NCI-H446 treated with DMSO at 0.1 percent for 48 hours (cell line): ENCODE measurements around the gene FAM53B.

Experiments
- DNase-seq: peaks from one replicate; lab custom pipeline; 2025; lab: John Stamatoyannopoulos, UW

Gene FAM53B

DNA sequence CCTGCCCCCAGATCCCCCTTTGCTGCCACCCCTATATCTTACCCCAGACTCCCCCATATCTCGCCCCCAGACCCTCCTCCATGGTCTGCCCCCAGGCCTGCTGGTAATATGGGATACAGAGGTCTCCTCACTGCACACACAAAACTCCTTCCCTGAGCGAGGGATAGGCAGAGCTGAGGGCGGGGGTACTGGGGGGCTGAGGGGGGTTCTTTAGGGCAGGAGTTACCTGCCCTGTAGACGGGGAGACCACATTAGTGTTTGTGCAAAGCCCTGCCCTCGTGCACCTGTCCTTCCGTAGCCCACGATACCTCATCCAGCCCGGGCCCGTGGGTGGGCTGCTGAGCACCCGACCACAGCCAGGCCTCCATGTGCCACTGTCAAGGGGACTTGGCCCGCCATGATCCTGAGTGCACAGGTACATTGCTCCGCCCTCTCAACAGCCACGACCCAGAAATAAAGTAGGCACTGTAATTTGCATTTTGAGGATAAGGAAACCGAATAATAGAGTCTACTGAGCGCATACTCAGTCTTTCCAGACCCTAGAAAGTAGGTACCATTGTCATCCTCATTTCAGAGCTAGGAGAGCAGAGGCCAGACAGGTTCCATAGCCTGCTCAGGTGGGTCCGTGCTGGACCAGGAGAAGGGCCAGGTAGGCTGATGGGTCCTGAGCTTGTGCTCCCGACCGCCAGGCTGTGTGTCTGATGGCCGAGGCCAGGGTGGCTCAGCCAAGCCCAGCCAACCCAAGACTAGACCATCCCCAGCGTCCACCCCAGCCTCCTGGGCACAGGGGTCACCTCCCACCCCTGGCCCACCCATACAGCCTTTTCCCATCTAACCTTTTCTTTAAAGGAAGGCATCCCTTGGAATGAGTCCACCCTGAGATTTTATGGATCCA lies 167.4 kb downstream of the FAM53B start:
- DNase-seq: no peak

GRCh38 chr10:124575107-124576035 lies 168.8 kb downstream of the FAM53B start:
- no peak for DNase-seq

- DNase-seq: no peak
These were observed 169.6 kb downstream of the FAM53B start for GRCh38 chr10:124574456-124575070.

DNA sequence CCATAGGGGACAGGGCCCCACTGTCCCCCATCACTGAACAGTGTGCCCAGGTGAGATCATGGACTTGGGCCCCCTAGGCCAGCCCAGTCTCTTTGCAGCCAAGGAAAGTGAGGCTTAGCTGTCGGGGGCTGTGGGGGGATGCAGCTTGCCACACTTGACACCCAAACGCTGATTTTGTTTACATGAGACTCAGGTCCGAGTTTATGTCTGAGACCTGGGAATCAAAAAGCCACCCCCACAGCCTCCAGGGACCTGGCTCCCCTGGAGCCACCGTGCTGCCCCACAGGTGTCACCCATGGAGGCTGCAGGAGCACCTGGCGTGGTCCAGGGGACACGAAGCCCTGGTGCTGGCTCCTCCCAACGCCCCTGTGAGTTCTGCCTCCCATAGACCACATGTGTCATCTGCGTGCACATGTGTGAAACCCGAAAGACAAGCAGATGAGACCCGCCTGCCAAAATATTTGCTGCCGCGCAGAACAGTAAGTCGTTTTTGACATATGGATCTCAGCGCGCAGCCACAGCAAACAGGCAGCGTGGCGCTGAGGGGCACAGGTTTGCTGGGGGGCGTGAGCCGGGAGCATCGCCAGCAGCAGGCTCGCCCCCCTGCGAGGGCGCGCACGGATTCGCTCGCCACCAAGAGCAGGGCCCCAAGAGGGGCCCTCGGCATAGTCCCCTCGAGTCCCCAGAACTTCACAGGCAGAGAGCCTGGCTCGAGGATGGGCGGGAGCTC lies 170.3 kb downstream of the FAM53B start:
- DNase-seq: no peak

DNA sequence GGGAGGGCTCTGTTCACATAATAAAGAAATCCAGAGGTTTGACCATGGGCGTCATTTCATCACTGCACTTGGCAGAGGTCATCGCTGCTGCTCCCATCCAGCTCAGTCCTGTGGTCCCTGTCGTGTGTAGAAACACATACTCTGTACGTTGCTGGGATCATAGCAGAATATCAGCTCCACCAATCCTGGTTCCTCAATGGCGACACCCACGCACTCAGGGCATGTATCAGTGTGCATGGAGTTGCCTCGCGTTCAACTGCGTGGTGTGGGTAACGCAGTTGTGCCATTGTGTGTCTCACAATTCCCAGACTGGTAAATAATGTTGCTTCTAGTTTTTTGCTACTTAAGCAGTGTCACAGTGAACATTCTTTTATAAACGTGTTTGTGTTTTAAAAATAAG lies 171.4 kb downstream of the FAM53B start:
- DNase-seq: no peak

DNA sequence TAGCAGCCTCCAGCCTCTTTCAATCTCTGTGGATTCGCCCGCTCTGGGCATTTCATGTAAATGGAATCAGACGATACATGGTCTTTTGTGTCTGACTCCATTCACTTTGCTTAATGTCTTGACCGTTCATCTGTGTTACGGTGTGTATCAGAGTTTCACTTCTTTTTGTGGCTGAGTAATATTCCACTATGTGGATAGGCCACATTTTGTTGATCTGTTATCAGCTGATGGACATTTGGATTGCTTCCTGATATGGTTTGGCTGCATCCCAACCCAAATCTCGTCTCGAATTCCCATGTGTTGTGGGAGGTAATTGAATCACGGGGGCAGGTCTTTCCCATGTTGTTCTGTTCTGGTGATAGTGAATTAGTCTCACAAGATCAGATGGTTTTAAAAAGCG lies 173.5 kb downstream of the FAM53B start:
- DNase-seq: no peak

DNA sequence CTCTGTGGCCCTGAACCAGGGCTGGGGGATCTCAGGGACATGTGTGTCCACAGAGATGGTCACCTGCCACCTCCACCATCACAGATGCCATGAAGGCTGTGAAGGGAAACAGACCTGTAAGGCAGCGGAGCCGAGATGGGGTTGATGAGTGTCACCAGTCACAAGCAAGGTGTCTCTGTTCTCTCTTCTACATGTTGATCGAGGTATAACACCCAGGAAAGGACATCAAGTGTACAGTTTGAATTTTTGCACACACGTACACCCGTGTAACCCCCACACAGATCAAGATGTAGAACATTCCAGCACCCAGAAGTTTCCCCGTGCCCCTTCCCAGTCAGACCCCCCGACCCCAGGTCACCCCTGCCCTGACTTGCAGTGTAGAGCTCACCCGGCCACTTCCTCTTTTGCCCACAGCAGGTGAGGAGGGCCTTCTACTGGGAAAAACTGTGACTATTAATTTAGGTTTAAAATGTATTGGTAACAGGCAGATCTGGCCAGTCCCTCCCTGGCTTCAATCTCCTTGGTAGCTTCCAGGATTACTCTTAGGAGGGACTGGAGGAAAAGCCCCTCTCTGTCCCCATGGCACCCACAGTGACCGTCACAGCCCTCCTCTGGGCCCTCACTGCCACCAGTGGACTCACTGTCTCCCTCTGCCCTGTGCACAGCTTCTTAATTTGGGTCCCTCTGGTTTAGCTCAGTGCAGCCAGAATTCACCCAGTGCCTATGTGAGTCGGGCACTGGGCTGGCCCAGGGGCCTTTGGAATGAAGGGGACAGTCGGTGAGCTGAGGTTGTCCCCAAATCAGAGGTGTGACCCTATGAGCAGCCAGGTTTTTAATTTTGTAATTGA lies 174.3 kb downstream of the FAM53B start:
- DNase-seq: no peak
